Measurements from ENCODE around the gene CALHM5. TPM values are rescaled to one million over a fixed set of nuclear protein-coding genes. Genes with fewer than 3 reads are reported as not detected.

The CALHM5 gene
- total and polyA plus RNA-seq, 9 donors: 0.20 to 3.2 (median 0.70) TPM

DNA sequence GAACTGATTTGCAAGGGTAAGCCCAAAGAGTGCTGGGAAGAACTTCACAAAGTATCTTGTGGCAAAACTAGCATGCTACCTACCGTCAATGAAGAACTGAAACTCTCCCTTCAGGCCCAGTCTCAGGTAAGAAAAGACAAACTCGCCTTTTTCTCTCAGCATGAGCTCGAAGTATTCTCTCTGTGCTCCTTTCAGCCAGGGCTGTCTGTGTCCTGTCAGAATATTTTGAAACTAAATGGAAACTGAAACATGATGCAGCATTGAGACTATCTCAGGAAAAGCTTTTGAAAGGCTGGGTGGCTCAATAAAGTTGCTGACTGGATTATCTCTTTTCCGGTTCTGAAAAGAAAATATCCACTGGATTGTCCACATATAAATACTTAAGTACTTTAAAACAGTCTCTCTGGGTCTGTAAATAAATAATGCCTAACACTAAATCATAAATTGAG is 696 bp downstream of the CALHM5 start:
- intact Hi-C loops (cut with DNase I): no loop called here
- WGBS, 3 donors: 6 to 32% (median 7%) methylated on average over 4 of the region's 4 CpGs
- DNase-seq: no peak
- H3K9me3 ChIP-seq: no peaks in the 10 kb centered on the region
- no peaks in the 10 kb centered on the region for H3K27me3 ChIP-seq
- peak overlapping the region; percentile 26 for H3K4me3 ChIP-seq
- H3K27ac ChIP-seq: peak overlapping the region in 1 of 2 donors; percentile 68
- H3K36me3 ChIP-seq: no peaks in the 10 kb centered on the region
- H3K4me1 ChIP-seq (ENCODE audit: insufficient read depth): peaks cover 3% of the 10 kb centered on the region
- no peak for TF ChIP-seq POLR2A (IDR thresholded peaks at IDR 0.05)
- TF ChIP-seq, protein P1, sequence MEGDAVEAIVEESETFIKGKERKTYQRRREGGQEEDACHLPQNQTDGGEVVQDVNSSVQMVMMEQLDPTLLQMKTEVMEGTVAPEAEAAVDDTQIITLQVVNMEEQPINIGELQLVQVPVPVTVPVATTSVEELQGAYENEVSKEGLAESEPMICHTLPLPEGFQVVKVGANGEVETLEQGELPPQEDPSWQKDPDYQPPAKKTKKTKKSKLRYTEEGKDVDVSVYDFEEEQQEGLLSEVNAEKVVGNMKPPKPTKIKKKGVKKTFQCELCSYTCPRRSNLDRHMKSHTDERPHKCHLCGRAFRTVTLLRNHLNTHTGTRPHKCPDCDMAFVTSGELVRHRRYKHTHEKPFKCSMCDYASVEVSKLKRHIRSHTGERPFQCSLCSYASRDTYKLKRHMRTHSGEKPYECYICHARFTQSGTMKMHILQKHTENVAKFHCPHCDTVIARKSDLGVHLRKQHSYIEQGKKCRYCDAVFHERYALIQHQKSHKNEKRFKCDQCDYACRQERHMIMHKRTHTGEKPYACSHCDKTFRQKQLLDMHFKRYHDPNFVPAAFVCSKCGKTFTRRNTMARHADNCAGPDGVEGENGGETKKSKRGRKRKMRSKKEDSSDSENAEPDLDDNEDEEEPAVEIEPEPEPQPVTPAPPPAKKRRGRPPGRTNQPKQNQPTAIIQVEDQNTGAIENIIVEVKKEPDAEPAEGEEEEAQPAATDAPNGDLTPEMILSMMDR (IDR thresholded peaks at IDR 0.05): no peak
- no peak for TF ChIP-seq EP300 (IDR thresholded peaks at IDR 0.05)

DNA sequence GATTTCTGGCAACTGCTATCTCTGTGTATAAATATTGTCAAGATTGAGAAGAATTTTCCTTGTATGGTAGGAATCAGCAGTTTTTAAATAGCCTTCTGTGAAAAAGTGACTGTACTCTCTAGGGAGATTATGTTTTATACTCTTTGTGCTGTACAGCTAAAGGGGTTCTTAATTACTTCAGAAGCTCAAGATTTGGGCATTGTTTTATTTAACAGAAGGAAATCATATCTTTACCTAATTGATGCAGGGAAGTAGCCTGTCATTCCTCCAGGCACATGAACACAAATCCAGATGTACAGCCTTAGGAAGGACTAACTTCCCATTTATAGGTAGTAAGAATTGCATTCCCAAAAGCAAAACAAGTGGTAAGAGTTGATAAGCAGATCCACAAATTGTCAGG is 1.3 kb downstream of the CALHM5 start:
- TF ChIP-seq POLR2A (IDR thresholded peaks at IDR 0.05) (no peak), EP300 (IDR thresholded peaks at IDR 0.05) (no peak)
- TF ChIP-seq, protein P1 (IDR thresholded peaks at IDR 0.05): no peak

GRCh38 chr6:116513224-116513875 is 1.9 kb downstream of the CALHM5 start:
- DNase-seq: no peak
- TF ChIP-seq EP300 (IDR thresholded peaks at IDR 0.05) (no peak), POLR2A (IDR thresholded peaks at IDR 0.05) (no peak)
- TF ChIP-seq, protein P1 (IDR thresholded peaks at IDR 0.05): no peak
- Histone ChIP-seq H3K27ac (no peak overlapping the region), H3K36me3 (no peaks in the 10 kb centered on the region), H3K27me3 (no peaks in the 10 kb centered on the region), H3K4me1 (ENCODE audit: insufficient read depth) (peaks cover 3% of the 10 kb centered on the region), H3K4me3 (no peak overlapping the region), H3K9me3 (no peaks in the 10 kb centered on the region)
- 92 to 96% (median 96%) methylated on average over 2 of the region's 2 CpGs for WGBS, 3 donors
- intact Hi-C loops (cut with DNase I): no loop called here

More for the DNA sequence above, 1.3 kb downstream of the CALHM5 start:
- Histone ChIP-seq H3K9me3 (no peaks in the 10 kb centered on the region), H3K4me1 (ENCODE audit: insufficient read depth) (peaks cover 3% of the 10 kb centered on the region), H3K36me3 (no peaks in the 10 kb centered on the region), H3K4me3 (peak overlapping the region; percentile 26), H3K27ac (no peak overlapping the region), H3K27me3 (no peaks in the 10 kb centered on the region)
- no peak for DNase-seq
- intact Hi-C loops (cut with DNase I): no loop called here

- Histone ChIP-seq H3K36me3 (no peaks in the 10 kb centered on the region), H3K27ac (no peak overlapping the region), H3K4me3 (no peak overlapping the region), H3K4me1 (ENCODE audit: insufficient read depth) (peaks cover 3% of the 10 kb centered on the region), H3K9me3 (no peaks in the 10 kb centered on the region), H3K27me3 (no peaks in the 10 kb centered on the region)
- no peak for DNase-seq
- WGBS, 3 donors: 91 to 94% (median 93%) methylated on average over 4 of the region's 4 CpGs
- intact Hi-C loops (cut with DNase I): no loop called here
- TF ChIP-seq, protein P1 (IDR thresholded peaks at IDR 0.05): no peak
- no peak for TF ChIP-seq POLR2A (IDR thresholded peaks at IDR 0.05)
- TF ChIP-seq EP300 (IDR thresholded peaks at IDR 0.05): no peak
Measured at GRCh38 chr6:116514111-116514510, 2.7 kb downstream of the CALHM5 start.
